ENCODE results near the gene MLANA.

GRCh38 chr9:5910413-5911057 is 19.8 kb downstream of the MLANA start:
- TF ChIP-seq POLR2A (IDR thresholded peaks at IDR 0.05) (no peak), CTCF (IDR thresholded peaks at IDR 0.05) (no peak)
